Mesenchymal stem cell (in vitro differentiated cells and primary cell): ENCODE results near the gene GANC.
"Not testable (repeated sequence)": the region's sequence is repeated elsewhere in the genome, so short reads cannot be mapped to it uniquely, and the experiment has no call there.

Experiments
- DNase-seq: peaks from one replicate; pipeline ENCODE4 v3.0.0-alpha.2; 2013
- H2AFZ ChIP-seq: one replicate; pipeline ENCODE4 v1.6.1; 2013; ENCODE audit warnings: low read depth, mild to moderate bottlenecking, control low read depth, inconsistent platforms, low read length, moderate library complexity
- H2AK5ac ChIP-seq: 2 replicates; pipeline ENCODE4 v1.6.1; 2013; ENCODE audit warnings: low read length, moderate library complexity, mild to moderate bottlenecking, inconsistent platforms; ENCODE audit not compliant: severe bottlenecking
- H2BK120ac ChIP-seq: one replicate; pipeline ENCODE4 v1.6.1; 2013; ENCODE audit warnings: low read depth, mild to moderate bottlenecking, inconsistent platforms, low read length, moderate library complexity
- H2BK12ac ChIP-seq, 2 experiments: one replicate each; pipeline ENCODE4 v1.6.1; 2013; ENCODE audit warnings: inconsistent platforms in 2 of 2, low read length in 2 of 2, mild to moderate bottlenecking in 2 of 2, moderate library complexity in 2 of 2, control low read depth in 1 of 2
- H2BK15ac ChIP-seq: one replicate; pipeline ENCODE4 v1.6.1; 2013; ENCODE audit warnings: mild to moderate bottlenecking, low read depth, inconsistent platforms; ENCODE audit not compliant: poor library complexity, severe bottlenecking
- H2BK5ac ChIP-seq: 2 replicates; pipeline ENCODE4 v1.6.1; 2013; ENCODE audit warnings: low read depth, mild to moderate bottlenecking, low read length, control low read depth, inconsistent platforms; ENCODE audit not compliant: poor library complexity, severe bottlenecking
- H3K14ac ChIP-seq, 2 experiments: one replicate each; pipeline ENCODE4 v1.6.1; 2013; ENCODE audit warnings: inconsistent platforms in 2 of 2, low read length in 2 of 2, control low read depth in 1 of 2, mild to moderate bottlenecking in 1 of 2, moderate library complexity in 1 of 2
- H3K18ac ChIP-seq, 2 experiments: one replicate each; pipeline ENCODE4 v1.6.1; 2013; ENCODE audit warnings: inconsistent platforms in 2 of 2, low read length in 2 of 2, control low read depth in 1 of 2, low read depth in 1 of 2, mild to moderate bottlenecking in 1 of 2
- H3K23ac ChIP-seq, 2 experiments: one replicate each; pipeline ENCODE4 v1.6.1; 2013; ENCODE audit warnings: inconsistent platforms in 2 of 2, low read length in 2 of 2, mild to moderate bottlenecking in 2 of 2, moderate library complexity in 2 of 2, control low read depth in 1 of 2
- H3K27ac ChIP-seq: 2 replicates; pipeline ENCODE4 v1.5.1; 2013; ENCODE audit warnings: mild to moderate bottlenecking, moderate library complexity, low read length, control low read depth, inconsistent platforms; ENCODE audit not compliant: poor library complexity, severe bottlenecking
- H3K27me3 ChIP-seq, 2 experiments: 2 replicates each; pipeline versions ENCODE4 v1.6.1 to v1.7.0; 2013; ENCODE audit warnings: low read length in 2 of 2, mild to moderate bottlenecking in 2 of 2, moderate library complexity in 2 of 2, control low read depth in 1 of 2, inconsistent platforms in 1 of 2; ENCODE audit not compliant: control insufficient read depth in 1 of 2, insufficient read depth in 1 of 2
- H3K36me3 ChIP-seq, 2 experiments: 2 replicates each; pipeline versions ENCODE4 v1.6.1 to v1.7.0; 2013; ENCODE audit warnings: low read length in 2 of 2, control low read depth in 1 of 2, inconsistent platforms in 1 of 2, low read depth in 1 of 2, mild to moderate bottlenecking in 1 of 2; ENCODE audit not compliant: insufficient read depth in 2 of 2, control insufficient read depth in 1 of 2
- H3K4ac ChIP-seq, 2 experiments: one replicate each; pipeline ENCODE4 v1.6.1; 2013; ENCODE audit warnings: inconsistent platforms in 2 of 2, low read length in 2 of 2, mild to moderate bottlenecking in 2 of 2, moderate library complexity in 2 of 2, control low read depth in 1 of 2, low read depth in 1 of 2
- H3K4me1 ChIP-seq: 2 replicates; pipeline ENCODE4 v1.6.1; 2013; ENCODE audit warnings: low read depth, low read length, control low read depth; ENCODE audit not compliant: control insufficient read depth, insufficient read depth
- H3K4me2 ChIP-seq: 2 replicates; pipeline ENCODE4 v1.6.1; 2013; ENCODE audit warnings: low read length, mild to moderate bottlenecking, inconsistent platforms; ENCODE audit not compliant: poor library complexity, severe bottlenecking
- H3K4me3 ChIP-seq, 2 experiments: 2 replicates each; pipeline versions ENCODE4 v1.5.1 to v1.7.0; 2013; ENCODE audit warnings: low read length in 2 of 2, mild to moderate bottlenecking in 2 of 2, control low read depth in 1 of 2, low read depth in 1 of 2; ENCODE audit not compliant: insufficient read depth in 1 of 2
- H3K79me1 ChIP-seq: replicated peaks from 2 replicates; pipeline ENCODE4 v1.6.1; 2013; ENCODE audit warnings: mild to moderate bottlenecking, control low read depth, low read length, inconsistent platforms; ENCODE audit not compliant: poor library complexity, severe bottlenecking
- H3K9ac ChIP-seq: 2 replicates; pipeline ENCODE4 v1.7.0; 2013; ENCODE audit warnings: mild to moderate bottlenecking, low read length, moderate library complexity
- H3K9me3 ChIP-seq: 2 replicates; pipeline ENCODE4 v1.7.0; 2013; ENCODE audit warnings: mild to moderate bottlenecking, low read length; ENCODE audit not compliant: control insufficient read depth
- H4K8ac ChIP-seq: one replicate; pipeline ENCODE4 v1.6.1; 2013; ENCODE audit warnings: inconsistent platforms, mild to moderate bottlenecking, low read length, moderate library complexity
- H4K91ac ChIP-seq: one replicate; pipeline ENCODE4 v1.6.1; 2013; ENCODE audit warnings: mild to moderate bottlenecking, low read length, inconsistent platforms
- WGBS: methylation state at CpG from one replicate; pipeline ENCODE4 v1.1.7; 2013; ENCODE audit warnings: mixed read lengths; 5-methylcytosine and 5-hydroxymethylcytosine counted together

Gene GANC

GRCh38 chr15:42228981-42229380, 44.0 kb upstream of the GANC start:
- not testable (repeated sequence) for H3K14ac ChIP-seq, H3K23ac ChIP-seq, DNase-seq, H2BK120ac ChIP-seq, H2AK5ac ChIP-seq, H2BK15ac ChIP-seq, H2BK12ac ChIP-seq, H2BK5ac ChIP-seq, H4K8ac ChIP-seq, H3K9ac ChIP-seq, H3K27ac ChIP-seq, H3K4ac ChIP-seq, H3K18ac ChIP-seq, H3K4me2 ChIP-seq, H4K91ac ChIP-seq, H3K9me3 ChIP-seq, H3K27me3 ChIP-seq, H2AFZ ChIP-seq, H3K4me1 ChIP-seq, H3K4me3 ChIP-seq
- 95% methylated on average over 3 of the region's 5 CpGs for WGBS
- Histone ChIP-seq H3K79me1 (peaks cover 12% of the 10 kb centered on the region), H3K36me3 (peaks cover 20 to 98% of the 10 kb centered on the region in 2 experiments)

- no peak overlapping the region for H3K4me3 ChIP-seq
- WGBS: 97% methylated on average over 1 of the region's 1 CpG
Observed at GRCh38 chr15:42231088-42231487, 41.9 kb upstream of the GANC start.

GRCh38 chr15:42232606-42233005, 40.4 kb upstream of the GANC start:
- H3K4me1 ChIP-seq: no peaks in the 10 kb centered on the region
- no peak overlapping the region for H3K23ac ChIP-seq
- no peak overlapping the region for H3K27ac ChIP-seq
- H3K9ac ChIP-seq: no peak overlapping the region
- no peak overlapping the region for H2BK12ac ChIP-seq
- no peak overlapping the region for H2BK5ac ChIP-seq
- H3K4me2 ChIP-seq: no peak overlapping the region
- H2AK5ac ChIP-seq: no peak overlapping the region
- H4K91ac ChIP-seq: no peak overlapping the region
- peaks cover 10 to 98% of the 10 kb centered on the region in 2 experiments for H3K36me3 ChIP-seq
- no peak overlapping the region for H3K18ac ChIP-seq
- H3K9me3 ChIP-seq: no peaks in the 10 kb centered on the region
- no peak overlapping the region for H3K4ac ChIP-seq
- WGBS: 70% methylated on average over 4 of the region's 5 CpGs
- no peak overlapping the region for H2AFZ ChIP-seq
- DNase-seq: no peak
- peaks cover 10% of the 10 kb centered on the region for H3K79me1 ChIP-seq
- H4K8ac ChIP-seq: no peak overlapping the region
- H2BK120ac ChIP-seq: no peak overlapping the region
- no peak overlapping the region for H2BK15ac ChIP-seq
- no peaks in the 10 kb centered on the region for H3K27me3 ChIP-seq
- no peak overlapping the region for H3K14ac ChIP-seq
- H3K4me3 ChIP-seq: no peak overlapping the region

More at GRCh38 chr15:42231088-42231487, 41.9 kb upstream of the GANC start:
- Histone ChIP-seq H3K4ac (no peak overlapping the region), H4K8ac (no peak overlapping the region), H3K9ac (no peak overlapping the region), H2BK12ac (no peak overlapping the region), H3K4me1 (no peaks in the 10 kb centered on the region), H3K79me1 (peaks cover 8% of the 10 kb centered on the region), H3K18ac (no peak overlapping the region), H3K27me3 (no peaks in the 10 kb centered on the region), H3K36me3 (peaks cover 15 to 98% of the 10 kb centered on the region in 2 experiments), H3K14ac (no peak overlapping the region), H4K91ac (no peak overlapping the region), H3K23ac (no peak overlapping the region), H2AK5ac (no peak overlapping the region), H3K4me2 (no peak overlapping the region), H3K27ac (no peak overlapping the region), H3K9me3 (no peaks in the 10 kb centered on the region), H2AFZ (no peak overlapping the region), H2BK5ac (no peak overlapping the region), H2BK120ac (no peak overlapping the region), H2BK15ac (no peak overlapping the region)
- no peak for DNase-seq

- peaks cover 10 to 98% of the 10 kb centered on the region in 2 experiments for H3K36me3 ChIP-seq
- H3K18ac ChIP-seq: no peak overlapping the region
- H2AK5ac ChIP-seq: no peak overlapping the region
- H4K91ac ChIP-seq: no peak overlapping the region
- no peak overlapping the region for H2BK5ac ChIP-seq
- WGBS: no CpG with 5 or more reads among the region's 2 CpGs
- H3K4me1 ChIP-seq: no peaks in the 10 kb centered on the region
- H3K79me1 ChIP-seq: peaks cover 10% of the 10 kb centered on the region
- no peak for DNase-seq
- no peak overlapping the region for H3K4ac ChIP-seq
- H3K4me2 ChIP-seq: no peak overlapping the region
- no peak overlapping the region for H2BK15ac ChIP-seq
- H3K9me3 ChIP-seq: no peaks in the 10 kb centered on the region
- no peaks in the 10 kb centered on the region for H3K27me3 ChIP-seq
- H2BK12ac ChIP-seq: no peak overlapping the region
- H3K4me3 ChIP-seq: no peak overlapping the region
- no peak overlapping the region for H2BK120ac ChIP-seq
- H4K8ac ChIP-seq: no peak overlapping the region
- no peak overlapping the region for H3K27ac ChIP-seq
- no peak overlapping the region for H3K14ac ChIP-seq
- H3K9ac ChIP-seq: no peak overlapping the region
- no peak overlapping the region for H2AFZ ChIP-seq
- H3K23ac ChIP-seq: no peak overlapping the region
Observed at GRCh38 chr15:42233107-42233506, 39.9 kb upstream of the GANC start.
